Left ventricle myocardium inferior (tissue), 1 donor: ENCODE data around the gene LEPR. TPM values are rescaled to one million over a fixed set of nuclear protein-coding genes. Genes with fewer than 3 reads are reported as not detected.

Experiments
- DNase-seq: peaks from one replicate; pipeline ENCODE4 v3.0.0-alpha.2; 2020
- H3K27ac ChIP-seq: fragments of 200-600 bp; replicated peaks from 2 replicates; pipeline ENCODE4 v1.8.0; 2021
- H3K27me3 ChIP-seq: fragments of 200-600 bp; 2 replicates; pipeline ENCODE4 v1.8.0; 2021; ENCODE audit warnings: low read depth
- H3K36me3 ChIP-seq: fragments of 200-600 bp; 2 replicates; pipeline ENCODE4 v1.8.0; 2021
- H3K4me1 ChIP-seq: fragments of 200-600 bp; 2 replicates; pipeline ENCODE4 v1.8.0; 2021
- H3K4me3 ChIP-seq: fragments of 200-600 bp; 2 replicates; pipeline ENCODE4 v1.8.0; 2021; ENCODE audit warnings: mild to moderate bottlenecking, moderate library complexity
- H3K9me3 ChIP-seq: fragments of 200-600 bp; replicated peaks from 2 replicates; pipeline ENCODE4 v1.8.0; 2021
- CTCF ChIP-seq: fragments of 200-600 bp; IDR thresholded peaks from 2 replicates; pipeline ENCODE4 v1.8.0; 2021; ENCODE audit warnings: antibody characterized with exemption, mild to moderate bottlenecking, borderline replicate concordance
- intact Hi-C: fragments of 100-400 bp; cut with micrococcal nuclease; formaldehyde crosslinking; loops from one replicate; pipeline ENCODE4 v1.11.0; 2022
- total RNA-seq: library from RNA; stranded (reverse); fragmentation: NEBNext Ultra II Directional; extraction: Animal tissue kit (Norgen Biotek cat#: 25700); gene quantifications from one replicate; pipeline ENCODE4 v1.2.1, GENCODE V29; 2021
- donor health status: DM: no; HTN: yes; CAD: no; lungs with severe emphysema.

The LEPR gene
- total RNA-seq, 1 donor from 2014 or later: 7.1 TPM

GRCh38 chr1:65404941-65405340, 15.5 kb upstream of the LEPR start:
- Histone ChIP-seq H3K36me3 (peaks cover 11% of the 10 kb centered on the region), H3K4me3 (no peak overlapping the region), H3K9me3 (no peaks in the 10 kb centered on the region), H3K4me1 (no peaks in the 10 kb centered on the region), H3K27ac (no peak overlapping the region), H3K27me3 (no peaks in the 10 kb centered on the region)
- DNase-seq: no peak
- TF ChIP-seq CTCF: no peak
- intact Hi-C loops: no loop called here

GRCh38 chr1:65407877-65408276, 12.6 kb upstream of the LEPR start:
- no peaks in the 10 kb centered on the region for H3K4me1 ChIP-seq
- intact Hi-C loops: no loop called here
- H3K36me3 ChIP-seq: peaks cover 11% of the 10 kb centered on the region
- DNase-seq: no peak
- no peak overlapping the region for H3K27ac ChIP-seq
- H3K27me3 ChIP-seq: no peaks in the 10 kb centered on the region
- no peaks in the 10 kb centered on the region for H3K9me3 ChIP-seq
- H3K4me3 ChIP-seq: no peak overlapping the region
- no peak for TF ChIP-seq CTCF

GRCh38 chr1:65409314-65409713, 11.2 kb upstream of the LEPR start:
- intact Hi-C loops: no loop called here
- DNase-seq: no peak
- Histone ChIP-seq H3K36me3 (peaks cover 11% of the 10 kb centered on the region), H3K27ac (no peak overlapping the region), H3K9me3 (no peaks in the 10 kb centered on the region), H3K4me1 (no peaks in the 10 kb centered on the region), H3K4me3 (no peak overlapping the region), H3K27me3 (no peaks in the 10 kb centered on the region)
- TF ChIP-seq CTCF: no peak

- Histone ChIP-seq H3K4me3 (no peak overlapping the region), H3K36me3 (peaks cover 11% of the 10 kb centered on the region), H3K27me3 (no peaks in the 10 kb centered on the region), H3K27ac (no peak overlapping the region), H3K4me1 (no peaks in the 10 kb centered on the region), H3K9me3 (no peaks in the 10 kb centered on the region)
- no peak for TF ChIP-seq CTCF
- intact Hi-C loops: no loop called here
- no peak for DNase-seq
Observed at GRCh38 chr1:65409816-65410326, 10.6 kb upstream of the LEPR start.

GRCh38 chr1:65412256-65412983, 8.0 kb upstream of the LEPR start:
- DNase-seq: no peak
- no peak overlapping the region for H3K27ac ChIP-seq
- intact Hi-C loops: no loop called here
- H3K9me3 ChIP-seq: no peaks in the 10 kb centered on the region
- no peaks in the 10 kb centered on the region for H3K27me3 ChIP-seq
- H3K4me1 ChIP-seq: no peaks in the 10 kb centered on the region
- no peak for TF ChIP-seq CTCF
- no peak overlapping the region for H3K4me3 ChIP-seq
- peaks cover 7% of the 10 kb centered on the region for H3K36me3 ChIP-seq
